ENCODE data around the gene SCYGR5.
"Not testable (repeated sequence)": the region's sequence is repeated elsewhere in the genome, so short reads cannot be mapped to it uniquely, and the experiment has no call there.

The SCYGR5 gene, protein sequence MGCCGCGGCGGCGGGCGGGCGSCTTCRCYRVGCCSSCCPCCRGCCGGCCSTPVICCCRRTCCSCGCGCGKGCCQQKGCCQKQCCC

GRCh38 chr2:227666631-227667170 lies at the start of gene SCYGR5:
Gene SCYGR5 (plus strand): TSS chr2:227666804. CDS start chr2:227666804, 0 bp downstream.
- not testable (repeated sequence) for H3K4me3 ChIP-seq (ENCODE audit: low read depth in 1 of 2, low read length in 1 of 2); H3K36me3 ChIP-seq; H3K27me3 ChIP-seq; H3K4me1 ChIP-seq (ENCODE audit: control insufficient read depth in 1 of 2, insufficient read depth in 1 of 2, low read depth in 1 of 2, low read length in 1 of 2); H3K9me3 ChIP-seq; H3K27ac ChIP-seq

- H3K36me3 ChIP-seq = no peaks in the 10 kb centered on the region
- TF ChIP-seq CTCF (IDR thresholded peaks at IDR 0.05) = no peak
- H3K27ac ChIP-seq = no peak within 1 kb of the TSS
- peaks cover 15% of the 10 kb centered on the region for H3K27me3 ChIP-seq
- no peaks in the 10 kb centered on the region for H3K4me1 ChIP-seq (ENCODE audit: control insufficient read depth in 1 of 2, insufficient read depth in 1 of 2, low read depth in 1 of 2, low read length in 1 of 2)
- no peaks in the 10 kb centered on the region for H3K9me3 ChIP-seq
- H3K4me3 ChIP-seq (ENCODE audit: low read depth in 1 of 2, low read length in 1 of 2) = no peak within 1 kb of the TSS
Measured at GRCh38 chr2:227617316-227618230, 49.0 kb upstream of the SCYGR5 start, which contains the start of gene SCYGR4. Gene SCYGR4 (plus strand): TSS chr2:227617498. CDS start chr2:227617498, 0 bp downstream.

DNA sequence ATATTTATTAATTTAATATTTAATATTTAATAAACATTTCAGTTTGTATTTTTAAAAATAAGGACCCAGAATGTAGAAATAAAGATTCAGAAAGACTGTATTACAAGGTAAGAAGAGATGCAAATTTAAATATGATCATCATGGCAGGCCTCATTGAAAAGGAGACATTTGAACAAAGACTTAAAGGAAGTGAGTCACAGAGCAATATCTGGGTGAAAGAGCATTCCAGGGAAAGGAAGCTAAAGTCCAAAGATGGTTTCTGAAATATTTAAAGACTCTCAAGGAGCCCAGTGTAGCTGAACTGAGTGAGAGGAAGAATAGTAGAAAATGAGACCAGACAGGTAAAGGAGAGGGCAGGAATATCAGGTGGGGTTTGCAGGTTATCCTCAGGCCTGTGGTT lies 43.4 kb upstream of the SCYGR5 start:
- peaks cover 7% of the 10 kb centered on the region for H3K27me3 ChIP-seq
- no peak overlapping the region for H3K27ac ChIP-seq
- H3K4me1 ChIP-seq (ENCODE audit: control insufficient read depth in 1 of 2, insufficient read depth in 1 of 2, low read depth in 1 of 2, low read length in 1 of 2) = no peaks in the 10 kb centered on the region
- H3K4me3 ChIP-seq (ENCODE audit: low read depth in 1 of 2, low read length in 1 of 2) = no peak overlapping the region
- H3K36me3 ChIP-seq = no peaks in the 10 kb centered on the region
- no peaks in the 10 kb centered on the region for H3K9me3 ChIP-seq
- no peak for TF ChIP-seq CTCF (IDR thresholded peaks at IDR 0.05)

- no peak overlapping the region for H3K27ac ChIP-seq
- H3K27me3 ChIP-seq = peaks cover 29% of the 10 kb centered on the region
- no peak for TF ChIP-seq CTCF (IDR thresholded peaks at IDR 0.05)
- no peaks in the 10 kb centered on the region for H3K9me3 ChIP-seq
- no peaks in the 10 kb centered on the region for H3K36me3 ChIP-seq
- no peaks in the 10 kb centered on the region for H3K4me1 ChIP-seq (ENCODE audit: control insufficient read depth in 1 of 2, insufficient read depth in 1 of 2, low read depth in 1 of 2, low read length in 1 of 2)
- H3K4me3 ChIP-seq (ENCODE audit: low read depth in 1 of 2, low read length in 1 of 2) = no peak overlapping the region
Measured at GRCh38 chr2:227625420-227625819, 41.2 kb upstream of the SCYGR5 start.

GRCh38 chr2:227626580-227627151 lies 39.9 kb upstream of the SCYGR5 start:
- Histone ChIP-seq H3K4me3 (ENCODE audit: low read depth in 1 of 2, low read length in 1 of 2) (no peak overlapping the region), H3K36me3 (no peaks in the 10 kb centered on the region), H3K27ac (no peak overlapping the region), H3K27me3 (peaks cover 41% of the 10 kb centered on the region), H3K9me3 (no peaks in the 10 kb centered on the region), H3K4me1 (ENCODE audit: control insufficient read depth in 1 of 2, insufficient read depth in 1 of 2, low read depth in 1 of 2, low read length in 1 of 2) (no peaks in the 10 kb centered on the region)
- no peak for TF ChIP-seq CTCF (IDR thresholded peaks at IDR 0.05)
